Measurements from ENCODE around the gene ZBP1.

Gene ZBP1

GRCh38 chr20:57651881-57652605, 31.8 kb upstream of the ZBP1 start:
- no peaks in the 10 kb centered on the region for H3K36me3 ChIP-seq (replicated peaks; ENCODE audit: low read depth, low read length)
- no peak overlapping the region for H3K9ac ChIP-seq (ENCODE audit: low read length)
- H3K9me3 ChIP-seq (ENCODE audit: insufficient read depth, low read length): no peaks in the 10 kb centered on the region
- no peak overlapping the region for H2AFZ ChIP-seq (ENCODE audit: low read depth, low read length)
- TF ChIP-seq CTCF (IDR thresholded peaks at IDR 0.05; ENCODE audit: low read depth, low read length): no peak
- no peak for TF ChIP-seq EZH2phosphoT487 (IDR thresholded peaks at IDR 0.05; ENCODE audit: low read depth)
- peaks cover 12% of the 10 kb centered on the region for H3K4me1 ChIP-seq (ENCODE audit: low read length)
- H4K20me1 ChIP-seq (ENCODE audit: insufficient read depth, low read length): no peaks in the 10 kb centered on the region
- no peak overlapping the region for H3K4me3 ChIP-seq (ENCODE audit: low read length)
- peaks cover 73% of the 10 kb centered on the region for H3K27me3 ChIP-seq (ENCODE audit: low read depth, low read length)
- no peaks in the 10 kb centered on the region for H3K79me2 ChIP-seq (ENCODE audit: low read length)
- H3K4me2 ChIP-seq (ENCODE audit: low read length): no peak overlapping the region
- no peak overlapping the region for H3K27ac ChIP-seq (ENCODE audit: low read length)

DNA sequence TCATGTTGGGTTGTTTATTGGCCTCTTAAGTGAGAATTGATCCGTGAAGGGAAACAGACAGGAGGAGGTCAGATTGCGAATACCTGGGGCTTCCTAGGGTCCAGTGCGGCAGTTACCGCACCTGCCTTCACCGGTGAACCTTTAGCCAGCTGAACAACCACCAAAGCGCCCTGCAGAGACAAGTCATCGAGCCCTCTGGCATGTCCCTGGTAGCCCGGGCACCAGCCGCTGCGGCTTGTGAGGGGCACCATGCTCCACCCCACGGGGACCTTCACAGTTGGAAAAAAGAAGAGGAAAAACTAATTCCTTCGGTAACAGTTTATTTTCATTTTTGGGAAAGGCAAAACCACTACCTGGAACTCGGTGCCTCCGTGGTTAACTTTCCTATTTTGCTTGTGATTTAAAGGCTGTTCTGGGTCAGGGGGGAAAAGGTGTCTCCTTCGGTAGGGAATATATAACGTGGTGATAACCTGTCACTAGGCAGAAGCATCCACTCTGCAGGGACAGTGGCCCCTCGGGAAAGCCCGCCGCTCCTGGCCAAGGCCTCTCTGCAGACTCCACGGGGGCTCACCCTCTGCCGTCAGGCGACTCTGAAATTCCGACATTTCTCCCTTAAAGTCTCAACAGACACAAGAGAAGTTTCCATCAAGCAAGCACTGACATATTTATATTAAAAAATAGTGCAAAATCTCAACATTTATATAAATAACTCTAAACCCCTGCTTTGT, 30.7 kb upstream of the ZBP1 start:
- Histone ChIP-seq H3K9ac (ENCODE audit: low read length) (no peak overlapping the region), H3K4me3 (ENCODE audit: low read length) (no peak overlapping the region), H2AFZ (ENCODE audit: low read depth, low read length) (no peak overlapping the region), H3K27ac (ENCODE audit: low read length) (no peak overlapping the region), H3K36me3 (replicated peaks; ENCODE audit: low read depth, low read length) (no peaks in the 10 kb centered on the region), H3K4me2 (ENCODE audit: low read length) (no peak overlapping the region), H3K27me3 (ENCODE audit: low read depth, low read length) (peaks cover 73% of the 10 kb centered on the region), H3K4me1 (ENCODE audit: low read length) (peaks cover 12% of the 10 kb centered on the region), H3K79me2 (ENCODE audit: low read length) (no peaks in the 10 kb centered on the region), H3K9me3 (ENCODE audit: insufficient read depth, low read length) (no peaks in the 10 kb centered on the region), H4K20me1 (ENCODE audit: insufficient read depth, low read length) (no peaks in the 10 kb centered on the region)
- TF ChIP-seq CTCF (IDR thresholded peaks at IDR 0.05; ENCODE audit: low read depth, low read length): no peak

DNA sequence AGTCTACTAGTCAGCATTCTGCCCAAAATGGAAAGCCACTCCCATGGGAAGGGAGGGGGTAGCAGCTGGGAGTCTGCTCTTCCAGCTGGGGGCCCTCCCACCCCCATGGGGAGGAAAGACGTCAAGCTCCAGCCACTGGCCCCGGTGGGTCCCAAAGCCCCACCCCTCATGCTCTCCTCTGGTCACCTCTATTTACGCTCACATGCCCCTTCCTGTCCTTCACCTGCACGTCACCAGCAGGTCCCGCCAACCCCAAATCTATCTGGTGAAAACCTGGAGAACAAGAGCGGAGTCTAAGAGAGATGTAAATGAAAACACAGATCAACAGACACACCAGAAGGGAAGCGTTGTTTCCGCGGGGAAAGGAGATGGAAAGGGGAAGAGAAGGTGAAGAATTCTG, 30.0 kb upstream of the ZBP1 start:
- no peaks in the 10 kb centered on the region for H4K20me1 ChIP-seq (ENCODE audit: insufficient read depth, low read length)
- no peak overlapping the region for H3K9ac ChIP-seq (ENCODE audit: low read length)
- no peak overlapping the region for H3K27ac ChIP-seq (ENCODE audit: low read length)
- no peak for TF ChIP-seq EZH2phosphoT487 (IDR thresholded peaks at IDR 0.05; ENCODE audit: low read depth)
- no peak for TF ChIP-seq CTCF (IDR thresholded peaks at IDR 0.05; ENCODE audit: low read depth, low read length)
- H3K9me3 ChIP-seq (ENCODE audit: insufficient read depth, low read length): no peaks in the 10 kb centered on the region
- no peak overlapping the region for H2AFZ ChIP-seq (ENCODE audit: low read depth, low read length)
- no peaks in the 10 kb centered on the region for H3K79me2 ChIP-seq (ENCODE audit: low read length)
- peaks cover 12% of the 10 kb centered on the region for H3K4me1 ChIP-seq (ENCODE audit: low read length)
- peaks cover 69% of the 10 kb centered on the region for H3K27me3 ChIP-seq (ENCODE audit: low read depth, low read length)
- H3K36me3 ChIP-seq (replicated peaks; ENCODE audit: low read depth, low read length): no peaks in the 10 kb centered on the region
- no peak overlapping the region for H3K4me3 ChIP-seq (ENCODE audit: low read length)
- no peak overlapping the region for H3K4me2 ChIP-seq (ENCODE audit: low read length)

- no peak overlapping the region for H3K9ac ChIP-seq (ENCODE audit: low read length)
- no peak for TF ChIP-seq EZH2phosphoT487 (IDR thresholded peaks at IDR 0.05; ENCODE audit: low read depth)
- TF ChIP-seq CTCF (IDR thresholded peaks at IDR 0.05; ENCODE audit: low read depth, low read length): no peak
- no peak overlapping the region for H3K27ac ChIP-seq (ENCODE audit: low read length)
- H3K4me3 ChIP-seq (ENCODE audit: low read length): no peak overlapping the region
- H4K20me1 ChIP-seq (ENCODE audit: insufficient read depth, low read length): no peaks in the 10 kb centered on the region
- no peaks in the 10 kb centered on the region for H3K79me2 ChIP-seq (ENCODE audit: low read length)
- no peak overlapping the region for H3K4me2 ChIP-seq (ENCODE audit: low read length)
- H3K27me3 ChIP-seq (ENCODE audit: low read depth, low read length): peaks cover 63% of the 10 kb centered on the region
- H3K36me3 ChIP-seq (replicated peaks; ENCODE audit: low read depth, low read length): no peaks in the 10 kb centered on the region
- no peaks in the 10 kb centered on the region for H3K9me3 ChIP-seq (ENCODE audit: insufficient read depth, low read length)
- H2AFZ ChIP-seq (ENCODE audit: low read depth, low read length): no peak overlapping the region
- peaks cover 12% of the 10 kb centered on the region for H3K4me1 ChIP-seq (ENCODE audit: low read length)
Observed at GRCh38 chr20:57649617-57650015, 29.4 kb upstream of the ZBP1 start.
